NT2/D1 (cell line): ENCODE data around the gene AGAP1.

Experiments
- SUZ12 ChIP-seq: IDR thresholded peaks from 2 replicates; pipeline ENCODE4 v1.6.1; 2011; ENCODE audit not compliant: insufficient read length, insufficient read depth; ENCODE audit errors: extremely low read depth
- YY1 ChIP-seq: IDR thresholded peaks from 2 replicates; pipeline ENCODE4 v1.6.1; 2011; ENCODE audit not compliant: insufficient read length, insufficient read depth
- ZNF274 ChIP-seq: IDR thresholded peaks from 2 replicates; pipeline ENCODE4 v1.6.1; 2011; ENCODE audit warnings: mild to moderate bottlenecking, low read depth, low read length

DNA sequence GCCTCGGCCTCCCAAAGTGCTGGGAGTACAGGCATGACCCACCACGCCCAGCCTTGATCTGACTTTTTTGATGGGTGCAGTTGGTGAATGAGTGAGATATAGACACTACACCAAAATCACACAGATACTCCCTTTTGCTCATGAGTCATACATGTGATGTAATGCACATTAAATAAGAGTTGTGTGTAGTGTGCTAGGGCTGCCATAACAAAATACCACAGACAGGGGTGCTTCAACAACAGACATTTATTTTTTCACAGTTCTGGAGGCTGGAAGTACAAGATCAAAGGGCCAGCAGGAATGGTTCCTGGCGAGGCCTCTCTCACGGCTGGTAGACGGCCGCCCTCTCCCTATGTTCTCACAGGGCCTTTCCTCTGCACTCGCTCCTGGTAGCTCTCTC is 627.7 kb downstream of the AGAP1 start:
- TF ChIP-seq ZNF274 (no peak), YY1 (no peak), SUZ12 (no peak)
